HG02970 (cell line): ENCODE data around the gene TMEM185B.
"Not testable (repeated sequence)": the region's sequence is repeated elsewhere in the genome, so short reads cannot be mapped to it uniquely, and the experiment has no call there.

Experiments used
- ATAC-seq: cut with Tn5 transposase; IDR thresholded peaks from one replicate; pipeline ENCODE4 v1.9.1; 2021; ENCODE audit warnings: mild to moderate bottlenecking, moderate library complexity, moderate number of reproducible peaks; ENCODE audit not compliant: unreplicated experiment, low FRiP score

The TMEM185B gene

DNA sequence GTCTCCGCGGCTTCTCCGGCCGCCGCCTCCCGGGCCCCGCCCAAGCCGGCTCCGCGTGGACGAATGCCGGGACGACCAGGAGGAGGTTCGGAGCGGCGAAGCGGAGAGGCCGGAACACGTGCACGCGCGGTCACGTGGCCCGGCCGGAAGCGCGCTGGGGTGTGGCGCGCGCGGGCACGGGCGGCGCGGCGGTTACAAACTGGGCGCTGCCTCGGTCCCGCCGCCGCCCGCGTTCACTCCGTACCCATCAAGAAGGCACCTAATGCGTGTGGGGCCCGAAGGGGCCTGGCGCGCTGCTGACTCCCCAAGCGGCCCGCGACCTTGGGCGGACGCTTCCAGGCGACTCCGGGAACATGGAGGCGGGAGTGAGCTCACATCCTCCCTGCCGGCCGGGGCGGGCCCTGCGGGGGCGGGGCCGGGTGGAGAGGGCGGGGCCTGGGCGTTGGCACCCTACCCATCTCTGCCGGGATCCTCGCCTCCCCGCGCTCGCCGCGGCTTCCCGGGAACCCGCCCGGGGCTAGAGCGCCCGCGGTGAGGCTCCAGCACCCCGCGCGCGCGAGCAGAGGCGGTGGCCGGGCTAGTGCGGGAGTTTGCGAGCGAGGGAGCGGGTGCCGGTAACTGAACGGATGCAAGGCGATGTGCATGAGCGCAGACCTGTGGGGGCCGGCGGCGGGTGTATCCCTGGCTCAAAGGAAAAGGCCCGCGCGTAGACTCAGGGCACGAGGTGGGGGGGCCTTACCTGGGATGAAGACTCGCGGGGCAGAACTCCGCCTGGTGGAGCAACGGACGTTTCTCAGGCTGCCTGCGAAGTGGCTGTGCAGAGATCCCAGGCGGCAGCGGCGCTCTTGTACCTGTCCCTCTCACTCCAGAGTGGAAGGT lies at the start of gene TMEM185B:
TSS of gene TMEM185B (minus strand) at position 367 of the 879 bp plus-strand sequence. CDS start 424 bp downstream, outside the sequence.
- ATAC-seq, result peak; percentile 82

DNA sequence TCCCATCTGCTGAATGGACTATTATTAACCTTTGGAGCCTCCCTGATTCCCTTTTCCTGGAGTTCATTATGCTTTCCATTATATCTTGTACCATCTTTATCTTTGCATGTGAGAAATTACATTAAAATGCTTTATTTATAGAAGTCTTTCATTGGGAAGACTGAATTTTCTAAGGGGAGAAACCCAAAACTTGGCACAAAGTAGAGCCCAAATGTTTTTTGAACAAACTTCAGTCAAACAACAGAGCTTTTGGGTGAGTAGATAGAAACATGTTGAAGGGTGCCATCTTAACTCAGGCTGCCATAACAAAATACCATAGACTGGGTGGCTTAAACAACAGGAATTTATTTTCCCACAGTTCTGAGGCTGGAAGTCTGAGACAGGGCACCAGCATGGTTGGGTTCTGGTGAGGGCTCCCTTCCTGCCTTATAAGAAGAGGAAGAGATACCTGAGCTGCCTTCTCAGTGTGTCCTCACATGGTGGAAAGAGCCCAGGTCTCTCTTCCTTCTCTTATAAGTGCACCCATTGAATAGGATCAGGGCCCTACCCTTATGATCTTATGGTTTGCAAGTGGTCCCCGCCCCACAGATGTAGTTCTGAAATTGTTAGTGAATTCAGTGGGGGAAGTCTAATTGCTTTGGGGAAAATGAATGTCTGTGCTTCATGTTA lies 48.6 kb upstream of the TMEM185B start:
- ATAC-seq, result no peak

DNA sequence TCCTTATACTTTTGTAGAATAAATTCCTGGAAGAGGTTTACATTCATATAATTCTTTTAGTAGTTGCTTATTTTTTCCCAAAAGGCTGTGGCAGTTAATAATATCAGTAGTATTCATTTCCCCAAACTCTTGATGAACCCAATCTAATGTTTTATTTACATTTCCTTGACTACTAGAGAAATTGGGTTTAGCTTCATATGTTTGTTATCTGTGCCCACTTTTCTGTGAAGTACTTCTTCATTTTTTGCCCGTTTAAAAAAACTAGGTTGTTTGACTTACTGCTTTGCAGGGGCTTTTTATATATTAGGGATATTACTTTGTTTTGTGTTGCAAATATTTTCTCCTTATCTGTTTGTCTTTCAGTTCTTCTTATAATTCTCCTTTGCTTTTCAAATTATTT lies 46.6 kb upstream of the TMEM185B start:
- ATAC-seq, result no peak

DNA sequence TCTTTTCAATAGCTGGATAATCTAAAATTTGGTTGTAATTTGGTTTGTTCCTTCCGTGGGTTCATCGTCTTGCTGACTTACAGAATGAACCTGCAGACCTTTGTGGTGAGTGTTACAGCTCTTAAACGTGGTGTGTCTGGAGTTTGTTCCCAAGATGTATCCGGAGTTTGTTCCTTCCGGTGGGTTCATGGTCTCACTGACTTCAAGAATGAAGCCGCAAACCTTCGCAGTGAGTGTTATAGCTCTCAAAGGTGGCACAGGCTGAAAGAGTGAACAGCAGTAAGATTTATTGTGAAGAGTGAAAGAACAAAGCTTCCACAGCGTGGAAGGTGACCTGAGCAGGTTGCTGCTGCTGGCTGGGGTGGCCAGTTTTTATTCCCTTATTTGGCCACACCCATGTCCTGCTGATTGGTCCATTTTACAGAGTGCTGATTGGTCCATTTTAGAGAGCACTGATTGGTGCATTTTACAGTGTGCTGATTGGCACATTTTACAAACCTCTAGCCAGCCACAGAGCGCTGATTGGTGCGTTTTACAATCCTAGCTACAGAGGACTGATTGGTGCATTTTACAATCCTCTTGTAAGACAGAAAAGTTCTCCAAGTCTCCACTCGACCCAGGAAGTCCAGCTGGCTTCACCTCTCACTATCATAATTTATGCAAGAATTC lies 46.0 kb upstream of the TMEM185B start:
- ATAC-seq, result no peak

DNA sequence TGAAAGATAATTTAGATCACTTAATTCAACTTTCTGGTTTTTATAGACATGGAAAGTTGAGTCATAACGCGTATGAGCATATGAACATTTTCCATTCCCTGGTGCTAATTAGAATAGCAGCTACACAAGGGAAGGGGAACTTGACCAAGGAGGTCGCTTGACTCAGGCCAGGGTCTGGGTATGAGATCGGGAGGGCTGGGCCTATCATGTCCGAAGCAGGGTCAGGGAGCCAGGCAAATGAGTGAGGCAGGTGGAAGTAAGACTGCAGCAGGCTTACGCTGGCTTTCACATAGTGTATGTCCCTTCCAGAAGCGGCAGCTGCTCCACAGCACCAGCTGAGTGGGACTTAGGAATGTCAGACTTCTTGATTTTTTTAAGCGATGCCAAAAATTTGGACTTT lies 44.1 kb upstream of the TMEM185B start:
- ATAC-seq, result no peak

DNA sequence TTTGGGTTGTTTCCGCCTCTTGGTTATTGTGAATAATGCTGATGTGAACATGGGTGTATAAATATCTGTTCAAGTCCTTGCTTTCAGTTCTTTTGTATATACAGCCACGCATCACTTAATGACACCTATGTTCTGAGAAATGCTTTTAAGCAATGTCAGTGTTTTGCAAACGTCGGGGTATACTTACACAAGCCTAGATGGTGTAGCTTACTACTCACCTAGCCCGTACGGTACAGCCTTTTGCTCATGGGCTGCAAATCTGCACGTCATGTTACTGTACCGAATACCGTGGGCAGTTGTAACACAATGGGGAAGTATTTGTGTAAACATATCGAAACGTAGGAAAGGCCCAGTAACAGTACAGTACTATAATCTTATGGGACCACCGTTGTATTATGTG lies 41.8 kb upstream of the TMEM185B start:
- no peak for ATAC-seq

DNA sequence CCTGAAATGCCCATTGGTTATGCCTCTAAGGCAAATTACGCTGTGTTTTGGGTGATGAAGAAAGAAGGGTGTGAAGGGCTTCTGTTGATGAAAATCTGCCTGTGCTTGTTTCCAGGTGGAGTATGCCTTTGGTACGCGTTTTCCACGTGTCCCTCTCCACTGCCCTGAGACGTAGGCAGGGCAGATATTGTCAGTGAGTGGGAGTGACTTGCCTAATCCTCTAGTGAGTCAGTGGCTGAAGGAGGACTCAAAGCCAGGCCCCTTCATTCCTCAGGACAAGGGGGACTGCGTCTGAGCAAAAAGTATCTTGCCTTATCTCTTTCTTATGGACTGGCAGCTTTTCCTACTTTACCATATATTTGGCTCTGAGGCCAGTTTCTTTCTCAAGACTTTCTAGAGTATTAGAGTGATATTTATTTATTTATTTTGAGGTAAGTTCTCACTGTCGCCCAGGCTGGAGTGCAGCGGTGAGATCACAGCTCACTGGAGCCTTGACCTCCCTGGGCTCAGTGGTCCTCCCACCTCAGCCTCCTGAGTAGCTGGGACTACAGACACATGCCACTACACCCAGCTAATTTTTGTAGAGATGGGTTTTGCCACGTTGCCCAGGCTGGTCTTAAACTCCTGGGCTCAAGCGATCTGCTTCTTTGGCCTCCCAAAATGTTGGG lies 39.7 kb upstream of the TMEM185B start:
- no peak for ATAC-seq

DNA sequence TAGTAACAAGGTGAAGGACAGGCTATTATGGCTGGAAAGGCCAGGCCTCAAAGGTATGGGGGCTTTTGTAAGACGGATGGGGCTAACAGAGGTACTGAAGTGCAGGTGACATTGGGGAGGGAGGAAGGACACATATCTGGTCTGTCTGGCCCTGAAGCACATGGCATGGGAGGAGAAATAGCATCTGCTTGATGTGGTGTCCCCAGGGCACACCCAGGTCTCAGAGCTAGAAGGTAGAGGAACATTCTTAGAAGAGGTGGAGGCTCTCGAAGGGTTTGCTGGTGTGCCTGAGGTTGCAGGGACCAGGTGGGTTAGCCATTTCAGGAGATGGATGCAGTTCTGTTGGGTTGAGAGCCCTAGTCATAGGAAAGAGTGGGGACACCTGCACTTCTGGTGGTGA lies 39.0 kb upstream of the TMEM185B start:
- no peak for ATAC-seq

DNA sequence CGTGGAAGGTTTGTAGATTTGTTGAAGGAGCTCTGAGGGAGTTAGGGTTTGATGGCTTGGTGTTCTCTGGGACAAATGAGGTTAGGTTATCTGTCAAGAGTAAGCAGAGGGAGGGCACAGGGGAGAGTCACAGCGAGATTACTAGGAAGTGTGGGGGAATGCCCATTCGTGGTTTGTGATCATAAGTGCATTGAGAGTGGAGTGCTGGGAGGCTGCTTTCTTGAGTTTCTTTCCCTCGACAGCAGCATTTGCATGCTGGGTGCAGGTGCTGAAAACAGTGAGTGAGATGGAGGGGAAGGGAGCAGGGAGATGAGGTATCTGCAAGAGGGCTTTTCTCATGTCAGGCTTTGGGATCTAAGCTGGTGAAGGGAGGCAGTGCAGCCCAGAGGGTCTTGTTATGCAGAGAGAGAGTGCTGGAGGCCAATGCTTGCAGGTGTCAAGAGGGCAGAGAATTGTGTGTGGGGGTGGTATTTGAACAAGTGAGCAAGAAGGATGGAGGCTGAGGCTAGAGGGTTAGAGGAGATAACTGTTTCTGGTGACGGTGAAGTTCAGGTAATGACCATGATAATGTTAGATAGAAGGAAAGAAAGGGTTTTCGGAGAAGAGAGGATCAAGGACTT lies 38.3 kb upstream of the TMEM185B start:
- ATAC-seq, result peak; percentile 66

DNA sequence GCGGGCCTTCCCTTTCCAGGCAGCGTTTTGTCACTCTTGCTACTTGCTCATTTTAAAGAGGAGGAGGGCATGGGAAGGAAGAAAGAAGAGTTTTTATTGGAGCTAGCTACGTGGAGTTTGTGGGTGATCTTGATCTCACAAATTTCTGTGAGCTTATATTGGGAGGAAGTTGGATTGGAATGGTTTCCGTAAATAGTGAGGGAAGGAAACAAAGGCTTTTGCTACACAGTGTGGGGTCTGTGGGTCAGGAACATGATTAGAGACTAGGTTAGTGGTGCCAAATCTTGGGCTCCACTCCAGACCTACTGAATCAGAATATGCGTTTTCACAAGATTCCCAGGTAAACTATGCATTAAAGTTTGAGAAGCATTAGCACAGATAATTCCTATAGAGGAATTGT lies 37.5 kb upstream of the TMEM185B start:
- no peak for ATAC-seq

DNA sequence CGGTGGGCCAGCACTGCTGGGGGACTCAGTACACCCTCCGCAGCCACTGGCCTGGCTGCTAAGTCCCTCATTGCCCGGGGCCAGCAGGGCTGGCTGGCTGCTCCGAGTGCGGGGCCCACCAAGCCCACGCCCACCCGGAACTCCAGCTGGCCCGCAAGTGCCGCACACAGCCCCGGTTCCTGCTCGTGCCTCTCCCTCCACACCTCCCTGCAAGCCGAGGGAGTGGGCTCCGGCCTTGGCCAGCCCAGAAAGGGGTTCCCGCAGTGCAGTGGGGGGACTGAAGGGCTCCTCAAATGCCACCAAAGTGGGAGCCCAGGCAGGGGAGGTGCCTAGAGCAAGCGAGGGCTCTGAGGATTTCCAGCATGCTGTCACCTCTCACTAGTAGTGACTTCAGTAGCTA lies 36.7 kb upstream of the TMEM185B start:
- not testable (repeated sequence) for ATAC-seq

DNA sequence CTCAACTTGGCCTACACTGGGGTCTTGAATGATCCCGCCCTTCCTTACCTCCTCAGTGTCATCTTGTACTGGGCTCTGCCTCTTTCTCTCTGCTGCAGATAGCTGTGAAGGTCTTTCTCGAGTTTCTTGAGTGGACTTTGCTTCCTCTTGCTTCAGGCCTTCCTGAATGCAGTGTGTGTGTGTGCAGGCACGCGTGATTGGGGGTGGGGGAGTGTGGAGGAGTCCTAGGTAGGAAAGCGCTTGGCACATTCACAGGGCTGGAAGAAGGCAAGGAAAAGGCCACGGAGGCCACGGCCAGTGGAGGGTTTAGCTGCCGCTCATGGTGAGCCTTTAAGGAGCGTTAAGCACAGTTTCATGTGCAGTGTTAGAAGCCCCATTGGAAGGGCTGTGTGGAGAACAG lies 35.0 kb upstream of the TMEM185B start:
- no peak for ATAC-seq

DNA sequence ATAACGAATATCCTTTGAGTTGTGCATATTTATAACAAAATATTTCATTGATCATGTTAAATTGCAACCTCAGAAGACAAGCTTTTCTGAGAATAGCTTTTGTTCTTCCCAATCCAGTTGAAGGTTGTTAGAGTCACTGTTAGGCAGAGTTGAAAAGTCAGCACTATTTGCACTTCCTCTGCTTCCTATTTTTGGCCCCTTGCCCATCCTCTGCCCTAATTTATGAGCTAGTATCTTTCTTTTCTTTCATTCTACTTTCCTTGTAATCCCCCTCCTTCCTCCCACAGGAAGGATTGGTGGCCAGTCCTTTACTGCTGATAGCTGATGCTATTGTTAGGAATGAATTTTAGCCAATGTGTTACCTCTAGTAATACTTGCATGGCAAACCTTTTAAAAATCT lies 34.3 kb upstream of the TMEM185B start:
- no peak for ATAC-seq

DNA sequence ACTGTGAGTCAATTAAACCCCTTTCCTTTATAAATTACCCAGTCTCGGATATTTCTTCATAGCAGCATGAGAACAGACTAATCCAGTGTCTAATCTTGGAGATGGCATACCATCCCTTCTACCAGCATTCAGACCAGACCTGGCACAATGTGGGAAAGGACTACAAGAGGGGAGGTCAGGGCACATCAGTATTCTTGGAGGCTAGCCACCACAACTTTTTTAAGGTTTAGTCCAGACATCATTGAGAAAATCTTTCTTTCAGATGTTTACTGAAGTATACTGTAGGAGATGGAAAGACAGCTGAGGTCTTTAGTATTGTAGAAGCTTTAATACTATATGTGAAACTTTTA lies 33.4 kb upstream of the TMEM185B start:
- no peak for ATAC-seq

DNA sequence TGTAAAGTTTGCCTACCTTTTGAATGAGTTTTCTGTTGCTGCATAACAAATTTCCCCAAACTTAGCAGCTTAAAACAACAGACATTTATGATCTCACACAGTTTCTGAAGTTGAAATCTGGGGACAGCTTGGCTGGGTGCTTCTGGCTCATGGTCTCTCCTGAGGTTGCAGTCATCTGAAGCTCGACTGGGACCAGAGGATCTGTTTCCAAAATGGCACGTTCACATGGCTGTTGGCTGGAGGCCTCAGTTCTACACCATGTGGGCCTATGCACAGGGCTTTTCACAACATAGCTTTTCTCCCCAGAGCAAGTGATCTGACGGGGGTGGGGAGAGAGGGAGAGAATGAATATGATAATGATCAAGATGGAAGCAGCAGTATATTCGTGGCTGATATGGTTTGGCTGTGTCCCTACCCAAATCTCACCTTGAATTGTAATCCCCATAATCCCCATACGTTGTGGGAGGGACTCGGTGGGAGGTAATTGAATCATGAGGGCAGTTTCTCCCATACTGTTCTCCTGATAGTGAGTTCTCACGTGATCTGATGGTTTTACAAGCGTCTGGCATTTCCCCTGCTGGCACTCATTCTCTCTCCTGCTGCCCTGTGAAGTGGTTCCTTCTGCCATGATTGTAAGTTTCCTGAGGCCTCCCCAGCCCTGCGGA lies 32.9 kb upstream of the TMEM185B start:
- no peak for ATAC-seq

DNA sequence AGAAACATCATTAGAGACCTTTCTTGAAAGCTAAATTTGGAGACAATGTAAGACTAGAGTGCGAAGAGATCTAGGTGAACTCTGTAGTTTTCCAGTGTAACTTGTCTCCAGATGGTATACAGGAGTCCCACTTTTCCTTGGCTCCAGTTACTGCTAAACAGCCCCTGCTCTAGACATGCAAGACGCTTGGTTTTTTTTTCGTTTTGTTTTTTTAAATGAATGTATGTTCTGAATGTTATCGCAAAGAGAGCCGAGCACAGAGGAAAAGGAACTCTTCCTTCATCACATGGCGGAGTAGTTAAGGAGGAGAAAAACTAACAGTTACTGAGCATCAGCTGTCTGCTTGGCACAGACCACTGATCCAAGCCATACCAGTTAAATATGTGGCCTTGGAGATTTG lies 31.9 kb upstream of the TMEM185B start:
- no peak for ATAC-seq

DNA sequence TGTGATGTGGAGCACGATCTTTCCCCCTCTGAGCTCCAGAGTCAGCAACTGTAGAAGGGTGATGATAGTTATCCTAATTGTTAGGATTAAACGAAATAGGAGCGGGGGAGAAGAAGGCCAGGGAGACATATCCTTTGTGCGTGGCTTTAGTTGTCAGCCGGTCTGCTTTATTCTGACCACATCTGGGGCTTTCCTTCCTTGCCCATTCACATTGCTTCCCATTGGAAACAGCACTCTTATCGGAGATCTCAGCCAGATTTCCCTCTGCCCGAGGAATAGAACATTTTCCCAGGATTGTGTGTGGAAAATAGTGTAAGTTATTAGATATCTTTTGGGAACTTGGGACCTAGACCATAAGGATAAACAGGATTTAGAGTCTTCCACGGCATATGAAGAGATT lies 31.0 kb upstream of the TMEM185B start:
- no peak for ATAC-seq

DNA sequence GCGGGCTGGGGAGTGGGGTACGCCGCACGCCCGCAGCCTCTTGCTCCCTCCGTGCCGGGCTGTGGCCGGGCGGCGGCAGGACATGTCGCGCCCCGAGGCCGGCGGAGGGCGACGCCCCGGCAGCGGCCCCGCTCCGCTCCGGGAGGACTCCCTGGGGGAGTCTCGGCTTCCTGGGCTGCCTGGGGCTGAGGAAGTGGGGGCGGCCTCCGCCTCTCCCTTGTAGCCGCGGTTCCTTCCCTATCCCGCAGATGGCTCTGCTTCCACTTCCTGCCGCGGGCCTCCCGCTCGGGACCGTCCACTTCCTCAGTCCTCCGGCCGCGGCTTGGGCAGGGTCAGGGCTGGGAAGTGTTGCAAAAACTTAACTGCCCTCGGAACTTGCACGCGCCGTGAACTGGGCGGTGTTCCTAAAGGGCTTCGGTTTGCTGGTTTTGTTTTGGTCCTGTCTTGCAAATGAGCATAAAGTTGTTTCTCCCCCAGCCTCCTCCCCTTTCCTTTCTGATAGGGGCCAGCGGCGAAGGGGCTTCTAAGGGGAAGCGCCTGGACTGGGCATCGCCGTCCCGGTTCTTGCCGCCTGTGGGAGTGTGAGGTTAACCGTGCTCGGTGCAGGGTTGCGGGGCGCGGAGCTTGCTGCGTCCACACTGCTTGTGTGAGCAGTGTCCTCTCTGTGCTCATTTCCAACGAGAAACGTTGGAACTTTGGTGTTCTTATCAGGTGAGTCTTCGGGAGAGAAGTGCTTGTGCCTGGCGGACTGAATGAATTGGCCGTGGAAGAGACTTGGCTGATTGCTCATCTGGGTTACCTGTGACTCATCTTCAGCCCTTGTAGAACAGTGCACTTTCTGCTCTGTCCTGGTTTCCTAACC lies 30.1 kb upstream of the TMEM185B start:
- peak; percentile 19 for ATAC-seq
